GM12878 (cell line): Measurements from ENCODE around the gene EPO. TPM values are rescaled to one million over a fixed set of nuclear protein-coding genes. Genes with fewer than 3 reads are reported as not detected.

Source experiments
- CBFB ChIP-seq: IDR thresholded peaks from 2 replicates; pipeline ENCODE4 v1.6.1; 2016; ENCODE audit warnings: antibody characterized with exemption, low read depth
- CREB1 ChIP-seq: IDR thresholded peaks from 2 replicates; pipeline ENCODE4 v1.6.1; 2012; ENCODE audit warnings: low read depth, mild to moderate bottlenecking, inconsistent platforms
- CUX1 ChIP-seq: IDR thresholded peaks from 2 replicates; pipeline ENCODE4 v1.6.1; 2012; ENCODE audit warnings: improper control_type of control experiment, low read depth, low read length; ENCODE audit not compliant: insufficient replicate concordance
- DPF2 ChIP-seq: fragments of 450-650 bp; IDR thresholded peaks from 2 replicates; pipeline ENCODE4 v1.6.1; 2017; ENCODE audit warnings: mild to moderate bottlenecking
- HDAC2 ChIP-seq: fragments of 200-600 bp; sonication (generic); IDR thresholded peaks from 2 replicates; pipeline ENCODE4 v1.6.1; 2017
- IRF4 ChIP-seq: IDR thresholded peaks from 2 replicates; pipeline ENCODE4 v1.6.1; 2011; ENCODE audit warnings: low read depth, low read length
- MLLT1 ChIP-seq: fragments of 450-650 bp; IDR thresholded peaks from 2 replicates; pipeline ENCODE4 v1.6.1; 2016; ENCODE audit warnings: mild to moderate bottlenecking
- PAX8 ChIP-seq: fragments of 450-650 bp; IDR thresholded peaks from 2 replicates; pipeline ENCODE4 v1.6.1; 2017; ENCODE audit warnings: mild to moderate bottlenecking, moderate library complexity
- PML ChIP-seq: IDR thresholded peaks from 2 replicates; pipeline ENCODE4 v1.6.1; 2012; ENCODE audit warnings: low read length, inconsistent platforms
- RAD51 ChIP-seq: fragments of 450-650 bp; IDR thresholded peaks from 2 replicates; pipeline ENCODE4 v1.6.1; 2016; ENCODE audit warnings: moderate library complexity, mild to moderate bottlenecking, inconsistent platforms
- RBBP5 ChIP-seq: fragments of 200-600 bp; sonication (generic); conservative IDR thresholded peaks from 2 replicates; pipeline ENCODE4 v1.6.1; 2016
- RUNX3 ChIP-seq: IDR thresholded peaks from 2 replicates; pipeline ENCODE4 v1.6.1; 2012; ENCODE audit warnings: low read length, inconsistent platforms
- SRF ChIP-seq, 2 experiments: IDR thresholded peaks; 2 replicates each; pipeline ENCODE4 v1.6.1; 2011; ENCODE audit warnings: low read depth in 2 of 2, low read length in 2 of 2, mild to moderate bottlenecking in 1 of 2, moderate library complexity in 1 of 2
- STAT3 ChIP-seq: IDR thresholded peaks from 2 replicates; pipeline ENCODE4 v1.6.1; 2011; ENCODE audit warnings: low read depth, low read length, improper control_type of control experiment
- SUZ12 ChIP-seq: fragments of 200-600 bp; sonication (generic); IDR thresholded peaks from one replicate; pipeline ENCODE4 v1.6.1; 2018; ENCODE audit warnings: antibody characterized with exemption, mild to moderate bottlenecking; ENCODE audit not compliant: unreplicated experiment
- TCF7 ChIP-seq: IDR thresholded peaks from 2 replicates; pipeline ENCODE4 v1.6.1; 2014; ENCODE audit warnings: antibody characterized with exemption, borderline replicate concordance
- USF2 ChIP-seq: IDR thresholded peaks from 2 replicates; pipeline ENCODE4 v1.6.1; 2011; ENCODE audit warnings: low read depth, low read length, improper control_type of control experiment, borderline replicate concordance
- ZBTB4 ChIP-seq: fragments of 450-650 bp; formaldehyde crosslinking; IDR thresholded peaks from 2 replicates; pipeline ENCODE4 v1.4.0; 2022; ENCODE audit warnings: mild to moderate bottlenecking, moderate library complexity
- ZNF207 ChIP-seq: fragments of 450-650 bp; IDR thresholded peaks from 2 replicates; pipeline ENCODE4 v1.6.1; 2014; ENCODE audit warnings: antibody characterized with exemption, mild to moderate bottlenecking, borderline replicate concordance
- ZSCAN29 ChIP-seq: fragments of 450-650 bp; IDR thresholded peaks from 2 replicates; pipeline ENCODE4 v1.6.1; 2017; ENCODE audit warnings: mild to moderate bottlenecking, moderate library complexity
- polyA plus RNA-seq, 11 experiments: library from polyadenylated mRNA; depleted of rRNA in 4 of 11; unstranded in 6 of 11; stranded (reverse) in 5 of 11; fragments of >200 nt; fragmentation: Nextera tagmentation in 4 of 11; fragmentation: Illumina TruSeq in 1 of 11; extraction: Ambion mirVana in 4 of 11; extraction: Trizol in 1 of 11; gene quantifications; 1 replicate in 1 of 11; 2 replicates in 10 of 11; pipeline versions ENCODE4 v1.2.1 to v1.2.3, GENCODE V29; 2011 to 2016; ENCODE audit warnings: inconsistent platforms in 2 of 11, missing spikeins in 2 of 11, low read depth in 1 of 11
- total RNA-seq, 4 experiments: library from RNA; depleted of rRNA in 3 of 4; stranded (reverse); fragments of >200 nt in 3 of 4; fragmentation: Illumina TruSeq in 1 of 4; extraction: Trizol in 1 of 4; gene quantifications; 2 replicates each; pipeline versions ENCODE4 v1.2.1 to v1.2.3, GENCODE V29; 2013 to 2021

Gene EPO
- total and polyA plus RNA-seq, 10 of the 15 experiments (the other 5 are each of a cell fraction or from before 2014, with no cell fraction given) = 0.06 to 0.19 TPM; not detected in 8

GRCh38 chr7:100673302-100673941 is 46.8 kb upstream of the EPO start, which contains the start of gene GNB2 (continued):
- peak; percentile 93 for TF ChIP-seq ZBTB4
- TF ChIP-seq MLLT1 = peak; percentile 86
- no peak for TF ChIP-seq STAT3
- TF ChIP-seq PML = peak; percentile 68; the same call in 1 of the 2 replicates
- peak; percentile 62 for TF ChIP-seq RUNX3
- TF ChIP-seq SUZ12 = no peak
- 0 out of 4 replicates have a peak, but pooled peaks of 1 of the 2 experiments have one; percentile 33 for TF ChIP-seq SRF (IDR thresholded peaks at IDR 0.05; ENCODE audit: low read depth in 2 of 2, low read length in 2 of 2)
- TF ChIP-seq CBFB = 0 out of 2 replicates have a peak, but pooled peaks have one; percentile 29
- no peak for TF ChIP-seq PAX8
- TF ChIP-seq ZSCAN29 = 0 out of 2 replicates have a peak, but pooled peaks have one; percentile 20
- TF ChIP-seq HDAC2 = no peak
- TF ChIP-seq USF2 = peak; percentile 89
- peak; percentile 94 for TF ChIP-seq DPF2
- TF ChIP-seq RAD51 = peak; percentile 100
- peak; percentile 94 for TF ChIP-seq CREB1
- TF ChIP-seq TCF7 = no peak
- TF ChIP-seq ZNF207 = peak; percentile 99
- no peak for TF ChIP-seq CUX1
- TF ChIP-seq IRF4 = no peak
- TF ChIP-seq RBBP5 = no peak
